ENCODE measurements around the gene VPS37C. TPM values are rescaled to one million over a fixed set of nuclear protein-coding genes. Genes with fewer than 3 reads are reported as not detected.
A peak's percentile ranks its signal among the peaks of the same experiment; 100 is the strongest.

The VPS37C gene
- total and polyA plus RNA-seq, 7 donors, result 8.6 to 25.4 (median 18.6) TPM

DNA sequence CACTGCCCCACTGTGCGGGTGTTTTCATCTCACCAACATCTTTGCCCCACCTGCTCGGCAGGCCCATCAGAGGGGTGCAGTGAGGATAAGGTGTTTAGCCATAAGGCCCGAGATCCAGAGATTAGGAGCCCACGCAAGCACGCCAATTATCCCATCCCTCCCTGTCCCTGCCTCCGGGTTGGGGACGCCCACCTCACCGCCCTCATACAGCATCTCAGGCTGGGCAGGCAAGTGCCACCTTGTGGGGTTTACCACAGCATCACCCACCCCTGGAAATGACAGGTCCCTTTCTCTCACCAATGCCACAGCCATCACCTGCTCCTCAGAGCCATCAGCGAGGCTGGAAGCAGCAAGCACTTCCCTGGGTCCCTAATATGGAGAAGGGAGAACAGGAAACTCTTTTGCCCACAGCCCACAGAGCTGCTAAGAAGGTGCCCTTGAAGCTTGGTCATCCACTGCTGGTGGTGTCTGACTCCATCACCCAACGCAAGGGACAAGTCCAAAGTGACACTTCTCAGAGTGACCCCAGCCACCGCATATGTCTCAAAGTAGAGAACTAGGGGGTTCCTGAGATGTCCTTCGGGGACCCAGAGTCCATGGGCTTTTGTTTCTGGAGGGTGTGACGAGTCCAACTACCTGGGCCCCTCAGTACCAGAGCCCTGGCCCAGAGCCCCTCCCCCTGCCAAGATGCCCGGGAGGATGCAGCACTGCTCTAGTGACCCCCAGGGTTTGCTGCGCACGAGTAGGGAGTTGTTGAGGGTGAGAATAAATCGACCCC, 15.8 kb downstream of the VPS37C start:
- Histone ChIP-seq H3K9me3 (no peaks in the 10 kb centered on the region), H3K27ac (no peak overlapping the region), H3K27me3 (no peaks in the 10 kb centered on the region), H3K4me1 (peaks cover 0 to 61% (median 51%) of the 10 kb centered on the region in 4 donors), H3K4me3 (no peak overlapping the region), H3K36me3 (no peaks in the 10 kb centered on the region)
- TF ChIP-seq, protein P1, sequence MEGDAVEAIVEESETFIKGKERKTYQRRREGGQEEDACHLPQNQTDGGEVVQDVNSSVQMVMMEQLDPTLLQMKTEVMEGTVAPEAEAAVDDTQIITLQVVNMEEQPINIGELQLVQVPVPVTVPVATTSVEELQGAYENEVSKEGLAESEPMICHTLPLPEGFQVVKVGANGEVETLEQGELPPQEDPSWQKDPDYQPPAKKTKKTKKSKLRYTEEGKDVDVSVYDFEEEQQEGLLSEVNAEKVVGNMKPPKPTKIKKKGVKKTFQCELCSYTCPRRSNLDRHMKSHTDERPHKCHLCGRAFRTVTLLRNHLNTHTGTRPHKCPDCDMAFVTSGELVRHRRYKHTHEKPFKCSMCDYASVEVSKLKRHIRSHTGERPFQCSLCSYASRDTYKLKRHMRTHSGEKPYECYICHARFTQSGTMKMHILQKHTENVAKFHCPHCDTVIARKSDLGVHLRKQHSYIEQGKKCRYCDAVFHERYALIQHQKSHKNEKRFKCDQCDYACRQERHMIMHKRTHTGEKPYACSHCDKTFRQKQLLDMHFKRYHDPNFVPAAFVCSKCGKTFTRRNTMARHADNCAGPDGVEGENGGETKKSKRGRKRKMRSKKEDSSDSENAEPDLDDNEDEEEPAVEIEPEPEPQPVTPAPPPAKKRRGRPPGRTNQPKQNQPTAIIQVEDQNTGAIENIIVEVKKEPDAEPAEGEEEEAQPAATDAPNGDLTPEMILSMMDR (IDR thresholded peaks at IDR 0.05), result no peak
- no peak for TF ChIP-seq POLR2AphosphoS5 (IDR thresholded peaks at IDR 0.05)
- no peak for TF ChIP-seq EP300 (IDR thresholded peaks at IDR 0.05)
- no peak for TF ChIP-seq POLR2A (IDR thresholded peaks at IDR 0.05)
- intact Hi-C loops (cut with DNase I), result no loop called here
- DNase-seq, result peak; percentile 33
- 92% methylated on average over 17 of the region's 17 CpGs for WGBS, 2 donors

DNA sequence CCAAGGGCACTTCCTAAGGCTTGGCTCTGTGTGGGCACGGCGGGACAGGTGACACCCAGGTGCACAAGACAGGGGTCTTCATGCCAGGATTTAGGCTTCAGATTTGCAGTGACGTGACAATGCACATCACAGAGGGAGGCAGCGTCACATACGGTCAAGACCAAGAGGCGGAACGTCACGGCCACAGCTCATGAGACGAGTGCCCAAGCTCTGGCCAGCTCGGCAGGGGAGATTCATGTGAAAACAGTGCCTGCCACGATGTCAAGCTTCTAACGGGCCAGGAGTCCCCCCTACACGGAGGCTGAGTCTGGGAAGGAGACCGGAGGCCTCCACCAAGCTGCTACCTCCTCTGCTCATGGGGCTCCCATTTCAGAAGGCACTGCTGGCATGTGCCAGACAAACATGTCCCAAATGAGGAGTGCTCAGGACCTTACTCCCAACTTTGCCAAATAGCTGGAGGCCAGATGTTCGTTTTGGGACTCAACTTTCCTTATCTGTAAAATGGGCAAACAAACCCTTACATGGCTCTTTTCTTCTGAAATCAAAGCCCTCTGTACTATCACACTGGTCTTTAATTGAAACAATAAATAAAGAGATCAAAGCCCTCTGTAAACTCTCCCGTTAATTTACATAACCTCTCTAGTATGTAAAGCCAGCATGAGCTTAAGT, 16.6 kb downstream of the VPS37C start:
- peak; percentile 57 for DNase-seq
- H3K27ac ChIP-seq, result no peak overlapping the region

DNA sequence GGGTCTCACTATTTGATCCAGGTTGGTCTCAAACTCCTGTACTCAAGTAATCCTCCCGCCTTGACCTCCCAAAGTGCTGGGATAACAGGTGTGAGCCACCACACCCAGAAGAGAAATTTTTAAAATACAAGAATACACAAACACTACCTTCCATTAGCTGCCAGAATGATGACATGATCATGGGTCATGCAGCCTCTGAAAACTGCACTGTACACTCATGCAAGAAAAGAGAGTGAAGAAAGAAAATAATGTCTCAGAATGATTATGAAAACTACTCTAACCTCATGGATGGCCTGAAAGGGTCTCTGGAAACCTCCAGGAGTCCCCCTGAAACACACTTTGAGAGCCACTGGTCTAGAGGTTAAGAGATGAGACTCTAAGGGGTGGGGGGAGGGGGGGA, 18.8 kb downstream of the VPS37C start:
- intact Hi-C loops (cut with DNase I), result no loop called here
- TF ChIP-seq, protein P1 (IDR thresholded peaks at IDR 0.05), result no peak
- TF ChIP-seq EP300 (IDR thresholded peaks at IDR 0.05), result no peak
- TF ChIP-seq POLR2A (IDR thresholded peaks at IDR 0.05), result no peak
- no peak for TF ChIP-seq POLR2AphosphoS5 (IDR thresholded peaks at IDR 0.05)
- Histone ChIP-seq H3K27me3 (no peaks in the 10 kb centered on the region), H3K4me3 (no peak overlapping the region), H3K27ac (no peak overlapping the region), H3K9me3 (no peaks in the 10 kb centered on the region), H3K4me1 (peaks cover 0 to 44% (median 37%) of the 10 kb centered on the region in 4 donors), H3K36me3 (peaks cover 0 to 11% (median 3%) of the 10 kb centered on the region in 4 donors)
- WGBS, 2 donors, result 72 to 89% methylated on average over 1 of the region's 1 CpG
- DNase-seq, result no peak

More for the DNA sequence above, 16.6 kb downstream of the VPS37C start:
- Histone ChIP-seq H3K9me3 (no peaks in the 10 kb centered on the region), H3K36me3 (no peaks in the 10 kb centered on the region), H3K27me3 (no peaks in the 10 kb centered on the region), H3K4me1 (peaks cover 0 to 61% (median 49%) of the 10 kb centered on the region in 4 donors), H3K4me3 (no peak overlapping the region)
- TF ChIP-seq EP300 (IDR thresholded peaks at IDR 0.05) (no peak), POLR2AphosphoS5 (IDR thresholded peaks at IDR 0.05) (no peak), POLR2A (IDR thresholded peaks at IDR 0.05) (no peak)
- TF ChIP-seq, protein P1 (IDR thresholded peaks at IDR 0.05), result no peak
- intact Hi-C loops (cut with DNase I), result no loop called here
- WGBS, 2 donors, result 92 to 95% methylated on average over 16 of the region's 16 CpGs

DNA sequence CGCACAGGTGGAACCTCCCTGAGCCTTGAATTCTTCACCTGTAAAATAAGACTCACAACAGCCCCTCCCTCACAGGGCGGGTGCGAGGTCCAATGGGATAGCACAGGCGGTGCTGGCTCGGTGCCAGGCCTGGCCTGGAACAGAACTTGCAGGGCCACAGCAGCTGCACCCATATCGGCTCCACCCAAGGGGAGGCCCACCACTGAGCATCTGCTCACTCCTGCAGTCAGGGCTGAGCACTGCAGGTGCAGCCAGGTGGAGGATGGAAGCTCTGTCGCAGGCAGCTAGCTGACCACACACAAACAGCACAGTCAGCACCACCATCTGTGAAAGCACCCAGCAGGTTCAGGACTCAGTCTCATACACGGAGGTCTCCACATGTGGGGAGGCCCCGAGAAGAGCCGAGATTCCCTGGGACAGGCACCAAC, 19.6 kb downstream of the VPS37C start:
- 9 to 53% methylated on average over 10 of the region's 10 CpGs for WGBS, 2 donors
- no peak overlapping the region for H3K27ac ChIP-seq
- no peaks in the 10 kb centered on the region for H3K9me3 ChIP-seq
- H3K27me3 ChIP-seq, result no peaks in the 10 kb centered on the region
- intact Hi-C loops (cut with DNase I), result no loop called here
- no peak overlapping the region for H3K4me3 ChIP-seq
- H3K36me3 ChIP-seq, result peaks cover 0 to 18% (median 7%) of the 10 kb centered on the region in 4 donors
- no peak for TF ChIP-seq POLR2A (IDR thresholded peaks at IDR 0.05)
- TF ChIP-seq, protein P1 (IDR thresholded peaks at IDR 0.05), result no peak
- TF ChIP-seq EP300 (IDR thresholded peaks at IDR 0.05), result no peak
- TF ChIP-seq POLR2AphosphoS5 (IDR thresholded peaks at IDR 0.05), result no peak
- peaks cover 0 to 36% (median 31%) of the 10 kb centered on the region in 4 donors for H3K4me1 ChIP-seq
- DNase-seq, result peak; percentile 66
